ENCODE results near the gene TRIO.
A peak's percentile ranks its signal among the peaks of the same experiment; 100 is the strongest.

TRIO gene

GRCh38 chr5:14168144-14168792 is 25.1 kb downstream of the TRIO start:
- no peak for DNase-seq (ENCODE audit: low spot score)

DNA sequence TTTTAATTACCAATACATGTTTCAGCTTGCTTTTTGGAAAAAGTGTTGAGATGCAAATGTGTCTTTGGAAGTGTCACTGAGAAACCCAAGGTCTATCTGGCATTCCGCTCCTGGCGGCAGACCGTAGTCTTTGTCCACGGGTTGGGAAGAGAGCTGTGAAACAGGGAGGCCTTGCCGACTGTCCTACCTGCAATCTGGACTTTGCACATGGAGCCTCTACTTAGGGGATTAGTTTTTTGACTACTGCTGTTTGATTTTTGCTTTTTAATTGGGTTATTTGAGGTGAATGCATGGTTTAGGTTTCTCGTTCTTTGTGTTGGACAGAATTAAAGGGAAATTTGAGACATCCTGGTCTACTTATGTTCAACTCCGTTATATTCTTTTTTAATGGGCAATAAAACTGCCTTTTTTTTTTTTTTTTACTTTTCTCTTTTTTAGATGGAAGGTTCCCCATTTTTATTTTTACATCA is 25.7 kb downstream of the TRIO start:
- DNase-seq (ENCODE audit: low spot score) = no peak

DNA sequence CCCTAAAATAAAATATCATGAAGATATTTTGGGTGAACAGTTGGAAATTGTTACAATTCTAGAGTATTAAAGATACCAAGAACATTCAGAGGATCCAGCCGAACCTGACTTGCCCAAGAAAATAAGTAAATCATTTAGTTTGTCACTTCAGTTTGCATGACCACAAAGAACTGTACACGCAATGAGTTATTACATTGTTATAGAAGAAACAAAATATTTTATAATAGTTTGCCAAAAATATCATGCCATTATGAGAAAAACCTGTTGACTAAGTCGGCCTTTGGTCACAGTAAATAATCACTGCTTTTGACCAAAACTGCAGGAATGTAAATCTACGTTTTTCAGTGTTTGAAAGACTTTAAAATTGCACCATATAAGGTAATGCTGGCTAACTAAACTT is 27.9 kb downstream of the TRIO start:
- no peak for DNase-seq (ENCODE audit: low spot score)

DNA sequence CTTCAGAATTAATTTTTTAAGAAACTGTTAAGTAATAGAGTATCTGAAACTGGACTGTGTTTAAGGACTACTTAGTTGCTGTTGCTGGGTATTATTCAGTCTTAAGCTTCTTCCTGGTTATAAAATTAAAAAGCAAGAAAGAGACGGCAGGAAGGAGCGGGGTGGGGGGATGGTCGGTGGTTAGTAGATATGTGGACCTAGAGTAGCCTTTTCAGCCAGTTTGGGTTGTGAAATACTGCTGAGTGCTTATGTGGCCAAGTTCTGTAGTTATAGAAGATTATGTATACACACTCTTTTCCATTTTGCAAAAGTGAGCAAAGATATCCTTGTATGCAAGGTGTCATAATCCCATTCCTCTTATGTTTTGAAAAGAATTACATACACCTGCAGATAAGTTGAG is 28.5 kb downstream of the TRIO start:
- DNase-seq (ENCODE audit: low spot score) = no peak

DNA sequence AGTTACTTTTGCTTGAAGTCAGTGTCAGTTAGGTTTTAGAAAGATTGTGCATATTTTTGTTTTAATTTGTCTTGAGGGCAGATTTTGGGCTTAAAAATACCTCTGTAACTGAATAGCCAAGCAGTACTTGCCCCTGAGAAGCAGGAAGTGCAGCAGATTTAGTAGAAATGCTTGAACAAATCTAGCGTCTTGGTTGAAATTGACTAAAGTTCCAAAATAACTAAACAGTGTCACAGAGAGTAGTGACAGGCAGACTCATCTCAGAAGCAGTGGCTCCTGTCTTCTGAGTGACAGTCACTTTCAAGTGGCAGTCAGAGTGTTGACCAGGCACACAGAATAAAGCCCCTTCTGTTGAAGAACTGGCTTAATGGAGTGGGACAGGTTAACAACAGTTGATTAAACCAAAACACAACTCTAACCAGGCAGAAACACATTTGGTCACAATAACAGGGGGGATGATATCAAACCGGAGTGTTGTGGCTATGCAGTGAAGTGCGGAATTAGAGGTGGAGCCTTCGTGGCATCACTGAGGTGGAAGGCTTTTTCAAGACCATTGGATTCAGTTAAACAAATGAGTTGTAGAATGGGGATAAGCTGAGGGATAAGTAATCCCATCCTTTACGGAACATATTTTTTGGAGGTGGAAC is 29.1 kb downstream of the TRIO start:
- DNase-seq (ENCODE audit: low spot score) = no peak

DNA sequence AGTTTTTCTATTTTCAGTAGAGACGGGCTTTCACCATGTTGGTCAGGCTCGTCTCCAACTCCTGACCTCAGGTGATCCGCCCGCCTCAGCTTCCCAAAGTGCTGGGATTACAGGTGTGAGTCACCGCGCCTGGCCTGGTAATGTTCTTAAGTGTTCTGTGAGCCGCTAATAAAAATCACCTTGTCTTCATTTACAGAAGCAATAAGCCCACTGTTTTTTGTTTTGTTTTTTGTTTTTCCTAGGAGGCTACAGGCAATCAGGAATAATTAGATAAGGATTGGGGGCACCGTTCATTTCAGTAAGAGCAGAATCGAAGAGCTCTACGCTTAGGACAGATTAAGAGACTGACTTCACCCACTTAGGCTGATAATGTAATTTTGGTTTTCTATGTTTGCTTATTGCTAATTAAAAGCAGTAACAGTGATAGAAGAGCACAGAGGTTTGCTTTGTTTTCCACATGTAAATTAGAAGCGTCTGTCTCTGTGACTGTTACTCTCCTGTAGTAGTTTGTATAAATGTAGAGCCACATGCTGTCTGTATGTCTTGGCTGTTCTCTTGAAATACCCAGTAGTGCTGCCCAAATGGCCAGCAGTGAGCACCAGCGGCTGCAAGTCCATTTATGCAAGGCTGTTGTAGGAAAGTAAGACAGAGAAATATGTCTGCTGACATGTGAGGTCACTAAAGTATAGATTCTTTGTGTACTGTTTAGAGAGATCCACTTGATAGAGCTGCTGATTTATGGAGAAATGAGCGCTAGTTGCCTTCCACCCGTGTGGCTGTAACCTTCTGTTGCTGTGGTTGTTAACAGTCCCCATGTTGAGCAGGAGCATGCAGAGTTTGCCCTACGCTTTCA is 30.5 kb downstream of the TRIO start:
- peak; percentile 47 for DNase-seq (ENCODE audit: low spot score)

DNA sequence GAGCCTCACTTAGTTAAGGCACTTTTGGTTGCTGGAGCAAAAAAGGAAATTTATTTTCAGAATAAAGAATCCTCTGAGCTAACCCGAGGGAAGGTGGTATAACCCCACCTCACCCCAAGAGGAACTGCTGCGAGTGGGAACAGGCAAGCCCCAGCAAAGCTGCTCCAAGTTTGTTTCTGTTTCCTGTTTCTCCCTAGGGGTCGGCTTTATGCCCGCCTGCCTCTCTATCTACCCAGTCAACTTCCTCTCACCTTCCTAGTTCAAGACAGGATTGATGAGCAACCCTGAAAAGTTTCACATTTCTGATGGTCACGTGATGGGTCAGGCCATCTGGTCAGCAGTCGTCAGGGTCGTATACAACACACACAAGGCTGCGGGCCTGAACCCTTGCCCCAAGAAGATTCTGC is 31.1 kb downstream of the TRIO start:
- DNase-seq (ENCODE audit: low spot score) = no peak

DNA sequence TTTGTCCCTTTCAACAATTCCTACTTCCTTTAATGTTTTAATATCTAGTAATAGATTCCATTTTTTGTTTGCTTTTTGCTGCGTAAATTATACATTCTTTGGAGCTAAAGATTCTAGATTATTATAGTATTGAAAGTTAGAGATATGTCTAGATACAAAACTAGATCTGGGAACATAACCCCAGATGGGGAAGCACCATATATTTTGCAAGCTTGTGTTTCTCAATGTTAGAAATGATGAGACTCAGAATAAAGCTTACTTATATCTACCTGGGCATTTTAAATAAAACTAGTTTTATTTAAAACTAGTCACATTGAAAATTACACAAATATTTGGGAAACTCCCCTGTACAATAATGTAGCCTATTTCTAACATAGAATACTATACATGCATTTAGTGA is 32.2 kb downstream of the TRIO start:
- no peak for DNase-seq (ENCODE audit: low spot score)

GRCh38 chr5:14176888-14177287 is 33.7 kb downstream of the TRIO start:
- DNase-seq (ENCODE audit: low spot score) = no peak

DNA sequence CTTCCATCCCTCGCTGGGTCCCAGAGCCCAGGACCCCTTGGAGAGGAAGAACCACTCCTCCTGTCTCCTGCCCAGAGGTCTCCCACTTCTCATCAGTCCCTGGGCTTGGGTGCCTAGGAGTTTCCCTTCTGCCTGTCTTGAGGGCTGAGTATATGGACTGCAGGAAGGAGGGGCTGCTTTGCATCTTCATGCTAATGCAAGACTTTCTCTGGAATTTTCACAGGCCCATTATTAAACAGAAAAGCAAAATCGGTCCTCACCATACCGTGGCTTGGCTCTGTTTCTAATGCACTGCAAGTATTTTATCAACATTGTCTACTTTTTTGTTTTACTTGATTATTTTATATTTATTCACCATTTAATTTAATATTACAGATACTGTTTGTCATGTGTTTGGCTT is 34.5 kb downstream of the TRIO start:
- DNase-seq (ENCODE audit: low spot score) = no peak

DNA sequence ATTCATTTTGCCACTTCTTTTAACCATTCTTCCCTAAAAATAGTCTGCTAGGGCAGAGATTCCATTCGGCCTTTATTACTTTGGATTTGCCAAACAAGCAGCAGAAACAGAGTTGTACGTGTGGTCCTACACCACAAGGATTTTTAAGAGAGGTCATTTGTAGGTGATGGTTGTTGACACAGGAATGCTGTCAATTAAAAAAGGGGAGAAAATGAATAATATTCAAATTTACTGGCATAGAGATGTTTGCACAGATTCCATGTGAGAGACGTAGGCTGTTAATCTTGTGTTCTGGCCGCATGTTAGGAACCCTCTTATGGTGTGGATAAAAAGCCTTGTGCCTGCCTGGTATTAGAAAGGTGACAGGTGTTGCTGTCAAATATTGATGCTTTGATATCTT is 34.9 kb downstream of the TRIO start:
- no peak for DNase-seq (ENCODE audit: low spot score)

- peak; percentile 43 for DNase-seq (ENCODE audit: low spot score)
Measured at GRCh38 chr5:14178671-14179211, 35.6 kb downstream of the TRIO start.

DNA sequence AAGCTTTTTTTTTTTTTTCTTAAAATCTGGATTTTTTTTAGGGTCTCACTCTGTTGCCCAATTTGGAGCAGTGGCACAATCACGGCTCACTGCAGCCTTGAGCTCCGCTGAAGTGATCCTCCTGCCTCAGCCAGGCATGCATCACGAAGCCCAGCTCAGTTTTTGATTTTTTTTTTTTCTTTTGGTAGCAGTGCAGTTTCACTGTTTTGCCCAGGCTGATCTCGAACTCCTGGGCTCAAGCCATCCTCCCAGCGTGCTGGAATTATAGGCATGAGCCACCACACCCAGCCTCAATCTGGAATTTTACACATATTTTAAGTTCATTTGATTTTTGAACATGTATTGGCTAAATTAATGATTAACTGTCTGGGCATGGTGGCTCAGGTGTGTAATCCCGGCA is 36.3 kb downstream of the TRIO start:
- no peak for DNase-seq (ENCODE audit: low spot score)

- no peak for DNase-seq (ENCODE audit: low spot score)
Measured at GRCh38 chr5:14180437-14180836, 37.3 kb downstream of the TRIO start.

DNA sequence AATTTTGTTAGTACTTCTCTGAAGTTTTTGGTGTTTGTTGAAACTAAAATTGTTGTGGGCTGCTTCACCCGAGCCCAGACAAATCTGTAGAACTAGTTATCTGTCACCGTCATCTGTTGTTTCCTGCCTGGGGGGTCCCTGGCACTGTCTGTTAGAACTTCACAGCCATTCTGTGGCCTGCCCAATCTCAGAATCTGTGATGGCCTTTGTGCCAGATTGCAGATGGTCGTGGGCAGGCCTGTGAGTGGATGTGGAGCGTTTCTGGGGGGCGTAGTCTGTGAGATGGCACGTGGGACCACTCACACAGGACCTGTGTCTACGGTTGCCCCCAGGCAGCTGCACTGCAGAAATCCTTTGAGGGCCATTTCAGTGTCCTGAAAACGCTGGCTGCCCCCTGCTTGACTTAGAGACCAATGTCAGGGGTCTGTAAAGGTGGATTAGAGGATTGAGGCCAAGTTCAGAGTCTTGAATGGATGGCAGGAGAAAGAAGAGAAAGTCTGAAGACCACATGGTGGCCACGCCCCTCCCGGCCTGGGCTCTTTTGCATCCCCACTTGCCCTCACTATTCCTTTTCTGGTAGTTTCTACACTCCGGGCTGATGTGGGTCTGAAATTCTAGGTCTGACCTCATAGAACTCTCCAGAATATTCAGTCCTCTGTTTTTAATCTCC is 38.3 kb downstream of the TRIO start:
- no peak for DNase-seq (ENCODE audit: low spot score)

DNA sequence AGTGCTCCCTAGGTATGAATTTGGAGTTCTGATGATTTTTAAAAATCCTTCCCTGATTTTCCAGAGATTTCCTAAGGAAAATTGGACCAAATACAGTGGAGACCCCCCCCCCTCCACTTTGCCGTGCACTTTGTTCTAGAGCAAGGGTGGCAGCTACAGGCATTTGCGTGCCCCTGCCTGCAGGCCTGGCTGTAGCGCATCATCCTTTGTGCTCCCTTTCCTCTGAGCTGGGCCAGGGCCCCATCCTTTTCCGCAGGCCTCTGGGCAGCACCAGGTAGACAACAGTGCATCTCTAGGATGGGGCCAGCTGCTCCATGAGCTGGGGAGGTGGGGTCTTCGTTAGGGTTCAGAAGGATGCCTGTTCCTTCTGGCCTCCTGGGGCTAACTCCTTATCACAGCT is 39.6 kb downstream of the TRIO start:
- DNase-seq (ENCODE audit: low spot score) = no peak

DNA sequence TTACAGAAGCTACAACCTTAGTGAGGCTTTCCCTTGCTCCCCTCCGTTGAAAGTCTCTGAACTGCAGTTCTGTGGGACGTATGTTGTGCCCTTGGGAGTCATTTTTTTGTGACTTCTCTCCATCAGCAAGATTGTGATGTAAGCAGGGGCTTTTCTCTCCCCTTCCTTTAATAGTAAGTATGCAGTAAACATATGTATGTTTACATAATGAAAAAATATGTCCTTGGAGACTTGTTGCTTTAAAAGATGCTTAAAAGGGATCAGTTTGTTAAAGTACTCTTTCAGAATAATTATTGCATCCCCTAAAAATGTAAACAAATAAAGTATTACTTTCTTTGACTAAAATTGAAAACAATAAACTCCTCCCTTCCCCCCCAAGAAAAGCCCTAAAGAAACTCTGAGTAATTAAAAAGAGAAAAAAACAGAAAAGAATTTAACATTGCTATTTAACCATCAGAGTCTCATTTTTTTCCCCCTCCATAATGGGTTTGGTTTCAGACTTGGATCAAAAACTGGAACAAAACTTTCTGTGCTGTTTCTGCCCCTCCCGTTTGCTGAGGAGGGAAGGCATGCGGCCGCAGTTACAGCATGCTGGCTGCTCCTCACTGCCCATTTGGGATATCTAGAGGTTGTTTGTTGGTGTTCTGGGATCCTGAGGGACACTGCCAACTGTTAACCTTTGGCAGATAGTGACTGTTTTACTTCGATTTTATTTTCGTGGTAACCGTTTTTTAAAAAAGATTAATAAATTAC is 40.2 kb downstream of the TRIO start:
- no peak for DNase-seq (ENCODE audit: low spot score)

GRCh38 chr5:14184082-14184481 is 40.9 kb downstream of the TRIO start:
- no peak for DNase-seq (ENCODE audit: low spot score)

DNA sequence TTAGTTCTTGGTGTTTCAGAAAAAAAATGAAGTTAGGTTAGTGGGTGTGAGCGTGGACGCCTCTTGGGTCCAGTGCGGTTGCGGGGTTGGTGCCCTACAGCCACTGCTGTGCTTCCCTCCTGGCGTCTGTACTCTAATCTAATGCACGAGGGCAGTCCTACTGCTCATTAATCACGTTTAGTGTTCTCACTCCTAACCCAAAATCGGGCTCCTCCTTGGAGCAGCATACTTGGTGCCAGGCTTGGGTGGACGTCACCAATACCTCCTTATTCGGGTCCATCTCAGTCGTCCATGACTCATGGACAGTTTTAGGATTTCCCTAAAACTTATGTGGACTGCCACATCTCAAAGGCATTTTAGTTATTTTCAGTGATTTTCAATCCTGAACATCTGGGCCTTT is 41.6 kb downstream of the TRIO start:
- DNase-seq (ENCODE audit: low spot score) = no peak

DNA sequence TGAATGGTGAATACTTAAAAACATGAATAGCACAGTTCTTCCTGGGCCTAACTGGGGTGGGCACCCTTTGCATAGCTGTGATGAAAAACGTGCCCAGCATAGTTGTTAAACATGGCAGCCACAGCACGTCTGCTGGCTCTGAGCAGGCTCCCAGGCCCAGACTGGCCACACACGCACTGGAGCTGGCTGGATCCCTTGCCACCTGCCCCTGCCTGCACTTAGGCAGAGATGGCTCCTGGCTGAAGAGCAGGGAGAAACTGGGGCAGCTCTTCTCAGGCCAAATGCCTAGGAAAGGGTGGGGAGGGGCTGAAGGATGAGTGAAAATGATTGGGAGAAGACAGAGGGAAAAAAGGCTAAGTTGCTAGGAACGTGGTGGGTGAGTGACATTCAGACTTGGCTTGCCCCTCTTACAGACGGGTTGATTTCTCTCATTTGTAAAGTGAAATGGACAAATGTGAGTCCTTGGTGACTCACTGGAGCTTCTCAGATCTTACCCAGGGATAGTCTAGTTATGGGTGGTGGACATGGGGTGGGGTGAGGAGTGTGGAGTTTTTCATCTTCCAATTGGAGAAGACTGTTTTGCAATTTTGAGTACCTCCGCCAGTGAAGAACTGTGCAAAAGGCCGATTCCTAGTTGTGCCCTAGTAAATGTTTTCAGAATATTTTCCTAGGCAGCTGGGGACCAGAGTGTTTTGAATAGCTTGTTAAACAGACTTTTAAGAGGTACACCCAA is 42.4 kb downstream of the TRIO start:
- no peak for DNase-seq (ENCODE audit: low spot score)

Measured in LoVo (cell line).